Endodermal cell (in vitro differentiated cells): ENCODE results near the gene PRSS57. TPM values are rescaled to one million over a fixed set of nuclear protein-coding genes. Genes with fewer than 3 reads are reported as not detected.
A peak's percentile ranks its signal among the peaks of the same experiment; 100 is the strongest.

Experiments
- DNase-seq: peaks from one replicate; pipeline ENCODE4 v3.0.0-alpha.2; 2017
- H3K27ac ChIP-seq: 2 replicates; pipeline ENCODE4 v1.5.1; 2013; ENCODE audit warnings: mild to moderate bottlenecking, low read depth, low read length, moderate library complexity
- H3K27me3 ChIP-seq: 2 replicates; pipeline ENCODE4 v1.6.1; 2013; ENCODE audit warnings: mild to moderate bottlenecking, low read length, moderate library complexity; ENCODE audit not compliant: insufficient read depth, control insufficient read depth, poor library complexity, severe bottlenecking
- H3K36me3 ChIP-seq: 2 replicates; pipeline ENCODE4 v1.7.0; 2013; ENCODE audit warnings: mild to moderate bottlenecking, low read length, moderate library complexity; ENCODE audit not compliant: control insufficient read depth, insufficient read depth
- H3K4me1 ChIP-seq: one replicate; pipeline ENCODE4 v1.7.0; 2013; ENCODE audit warnings: low read length; ENCODE audit not compliant: control insufficient read depth, insufficient read depth
- H3K4me3 ChIP-seq: 2 replicates; pipeline ENCODE4 v1.5.1; 2013; ENCODE audit warnings: mild to moderate bottlenecking, low read length, moderate library complexity
- H3K9ac ChIP-seq: 2 replicates; pipeline ENCODE4 v1.6.1; 2013; ENCODE audit warnings: mild to moderate bottlenecking, low read length, moderate library complexity; ENCODE audit not compliant: poor library complexity, severe bottlenecking; ENCODE audit errors: extremely low read depth
- H3K9me3 ChIP-seq: 2 replicates; pipeline ENCODE4 v1.6.1; 2013; ENCODE audit warnings: mild to moderate bottlenecking, low read length, moderate library complexity; ENCODE audit not compliant: control insufficient read depth
- H3K27ac Mint-ChIP-seq: 2 replicates; pipeline ENCODE4 v1.8.0; 2020; ENCODE audit warnings: mixed read lengths
- H3K27me3 Mint-ChIP-seq: 2 replicates; pipeline ENCODE4 v1.8.0; 2021; ENCODE audit warnings: mild to moderate bottlenecking, mixed read lengths; ENCODE audit not compliant: insufficient read depth
- H3K36me3 Mint-ChIP-seq: 2 replicates; pipeline ENCODE4 v1.8.0; 2020; ENCODE audit warnings: low read depth, mixed read lengths
- H3K4me1 Mint-ChIP-seq: 2 replicates; pipeline ENCODE4 v1.8.0; 2020; ENCODE audit warnings: mixed read lengths
- H3K4me3 Mint-ChIP-seq: 2 replicates; pipeline ENCODE4 v1.8.0; 2020; ENCODE audit warnings: mild to moderate bottlenecking, moderate library complexity, mixed read lengths
- H3K9me3 Mint-ChIP-seq: 2 replicates; pipeline ENCODE4 v1.8.0; 2020; ENCODE audit warnings: mild to moderate bottlenecking, mixed read lengths
- WGBS, 2 experiments: methylation state at CpG; one replicate each; pipeline versions ENCODE4 v1.1.5 to v1.1.7; 2013; ENCODE audit warnings: missing lambda C conversion rate in 2 of 2, mixed read lengths in 1 of 2; ENCODE audit not compliant: insufficient coverage in 1 of 2, insufficient read length in 1 of 2; 5-methylcytosine and 5-hydroxymethylcytosine counted together
- total RNA-seq, 2 donors: library from RNA; stranded (reverse); fragmentation: NEBNext Ultra II Directional in 1 of 2; extraction: Animal tissue kit (Norgen Biotek cat#: 25700) in 1 of 2; gene quantifications; 2 replicates in 1 of 2; 3 replicates in 1 of 2; pipeline ENCODE4 v1.2.1, GENCODE V29; 2021
- TF ChIP-seq, protein P1 (sequence below): fragments of 200-600 bp; sonication (generic); conservative IDR thresholded peaks from 2 replicates; pipeline ENCODE4 v1.5.0; 2021; ENCODE audit warnings: antibody characterized with exemption, mild to moderate bottlenecking

The PRSS57 gene
- total RNA-seq, 2 donors from 2014 or later = not detected

DNA sequence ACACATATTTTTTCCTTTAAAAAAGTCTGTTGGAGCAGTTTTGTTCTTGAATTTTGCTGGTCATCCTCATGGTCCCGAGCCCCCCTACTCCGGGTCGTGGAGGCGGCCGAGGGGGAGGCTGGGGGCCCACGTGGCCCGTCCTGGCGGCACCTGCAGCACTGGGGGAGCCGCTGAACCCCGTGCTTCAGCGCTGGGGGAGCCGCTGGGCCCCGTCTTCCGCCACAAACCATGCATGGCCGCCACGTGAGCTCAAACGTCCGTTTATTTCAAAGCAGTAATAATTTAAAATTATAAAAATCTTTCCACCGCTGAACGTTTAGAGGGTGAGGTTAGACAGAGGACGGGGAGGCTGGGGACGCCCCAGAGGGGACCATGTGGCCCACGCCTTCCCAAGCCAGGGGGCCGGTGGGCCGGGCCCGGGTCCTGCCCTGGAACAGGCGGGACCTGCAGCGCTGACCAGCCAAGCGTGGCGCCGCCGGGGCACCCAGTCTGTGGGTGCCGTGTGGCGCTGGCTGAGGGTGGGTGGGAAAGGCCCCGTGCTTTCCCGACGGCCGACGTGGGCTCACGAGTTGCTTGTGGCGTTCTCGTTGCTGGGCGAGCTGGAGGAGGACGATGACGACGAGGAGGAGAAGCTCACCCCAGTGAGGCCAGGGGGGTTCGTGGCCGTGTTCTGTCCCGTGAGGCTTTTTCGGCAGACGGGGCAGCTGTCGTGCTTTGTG is 47.5 kb downstream of the PRSS57 start:
- no peak overlapping the region for H3K4me3 Mint-ChIP-seq
- H3K36me3 Mint-ChIP-seq = peaks cover 12% of the 10 kb centered on the region
- H3K9me3 Mint-ChIP-seq = no peaks in the 10 kb centered on the region

DNA sequence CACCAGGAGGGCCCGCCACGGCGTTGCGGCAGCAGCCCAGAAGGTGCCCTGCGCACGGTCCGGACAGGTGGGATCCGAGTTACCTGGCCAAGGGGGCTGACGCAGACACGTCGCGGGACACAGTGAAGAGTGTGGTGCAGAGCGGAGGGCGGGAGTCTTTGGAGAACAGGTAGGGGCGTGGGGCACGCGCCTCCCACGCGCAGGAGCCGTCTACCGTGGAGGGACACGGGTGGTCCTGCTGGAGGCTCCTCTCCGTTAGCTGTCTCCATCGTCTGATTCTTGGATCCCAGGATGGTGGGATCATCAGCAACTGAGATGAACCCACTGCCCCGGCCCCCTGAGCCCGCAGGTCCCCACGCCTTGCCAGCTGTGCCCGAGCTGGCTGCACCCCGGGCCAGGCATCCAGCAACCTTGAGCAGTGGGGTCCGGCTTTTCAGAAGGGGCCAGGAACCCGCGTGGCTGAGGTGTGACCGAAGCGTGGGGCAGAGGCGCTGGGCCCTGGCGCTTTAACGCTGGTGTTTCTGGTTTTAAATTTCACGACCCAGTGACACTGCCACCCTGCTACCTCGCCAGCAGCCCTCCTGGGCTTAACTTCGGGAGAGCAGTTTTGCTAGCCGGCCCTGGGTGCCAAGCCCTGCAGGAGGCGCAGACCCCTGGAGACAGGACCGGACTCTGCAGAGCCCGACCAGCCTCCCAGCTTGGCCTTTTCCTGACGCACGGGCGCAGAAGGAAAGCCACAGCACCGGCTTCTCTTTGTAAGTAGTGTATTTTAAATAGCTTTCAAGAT is 48.3 kb downstream of the PRSS57 start:
- Mint-ChIP-seq H3K9me3 (no peaks in the 10 kb centered on the region), H3K36me3 (peaks cover 12% of the 10 kb centered on the region), H3K4me1 (no peaks in the 10 kb centered on the region), H3K4me3 (no peak overlapping the region), H3K27me3 (no peaks in the 10 kb centered on the region), H3K27ac (no peak overlapping the region)
- no peaks in the 10 kb centered on the region for H3K4me1 ChIP-seq
- H3K9ac ChIP-seq = no peak overlapping the region
- H3K4me3 ChIP-seq = no peak overlapping the region
- TF ChIP-seq, protein P1, sequence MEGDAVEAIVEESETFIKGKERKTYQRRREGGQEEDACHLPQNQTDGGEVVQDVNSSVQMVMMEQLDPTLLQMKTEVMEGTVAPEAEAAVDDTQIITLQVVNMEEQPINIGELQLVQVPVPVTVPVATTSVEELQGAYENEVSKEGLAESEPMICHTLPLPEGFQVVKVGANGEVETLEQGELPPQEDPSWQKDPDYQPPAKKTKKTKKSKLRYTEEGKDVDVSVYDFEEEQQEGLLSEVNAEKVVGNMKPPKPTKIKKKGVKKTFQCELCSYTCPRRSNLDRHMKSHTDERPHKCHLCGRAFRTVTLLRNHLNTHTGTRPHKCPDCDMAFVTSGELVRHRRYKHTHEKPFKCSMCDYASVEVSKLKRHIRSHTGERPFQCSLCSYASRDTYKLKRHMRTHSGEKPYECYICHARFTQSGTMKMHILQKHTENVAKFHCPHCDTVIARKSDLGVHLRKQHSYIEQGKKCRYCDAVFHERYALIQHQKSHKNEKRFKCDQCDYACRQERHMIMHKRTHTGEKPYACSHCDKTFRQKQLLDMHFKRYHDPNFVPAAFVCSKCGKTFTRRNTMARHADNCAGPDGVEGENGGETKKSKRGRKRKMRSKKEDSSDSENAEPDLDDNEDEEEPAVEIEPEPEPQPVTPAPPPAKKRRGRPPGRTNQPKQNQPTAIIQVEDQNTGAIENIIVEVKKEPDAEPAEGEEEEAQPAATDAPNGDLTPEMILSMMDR = no peak
- DNase-seq = no peak
- H3K27ac ChIP-seq = no peak overlapping the region
- WGBS, 2 experiments = 95 to 97% methylated on average over 25 to 47 of the region's 48 CpGs
- no peaks in the 10 kb centered on the region for H3K36me3 ChIP-seq
- no peaks in the 10 kb centered on the region for H3K27me3 ChIP-seq
- H3K9me3 ChIP-seq = no peaks in the 10 kb centered on the region

More for the DNA sequence above, 47.5 kb downstream of the PRSS57 start:
- Mint-ChIP-seq H3K4me1 (no peaks in the 10 kb centered on the region), H3K27me3 (no peaks in the 10 kb centered on the region), H3K27ac (no peak overlapping the region)
- H3K27me3 ChIP-seq = no peaks in the 10 kb centered on the region
- H3K4me3 ChIP-seq = no peak overlapping the region
- no peak overlapping the region for H3K9ac ChIP-seq
- no peak overlapping the region for H3K27ac ChIP-seq
- TF ChIP-seq, protein P1 = no peak
- 95 to 98% methylated on average over 46 to 49 of the region's 52 CpGs for WGBS, 2 experiments
- H3K4me1 ChIP-seq = no peaks in the 10 kb centered on the region
- H3K36me3 ChIP-seq = peaks cover 5% of the 10 kb centered on the region
- no peak for DNase-seq
- no peaks in the 10 kb centered on the region for H3K9me3 ChIP-seq

DNA sequence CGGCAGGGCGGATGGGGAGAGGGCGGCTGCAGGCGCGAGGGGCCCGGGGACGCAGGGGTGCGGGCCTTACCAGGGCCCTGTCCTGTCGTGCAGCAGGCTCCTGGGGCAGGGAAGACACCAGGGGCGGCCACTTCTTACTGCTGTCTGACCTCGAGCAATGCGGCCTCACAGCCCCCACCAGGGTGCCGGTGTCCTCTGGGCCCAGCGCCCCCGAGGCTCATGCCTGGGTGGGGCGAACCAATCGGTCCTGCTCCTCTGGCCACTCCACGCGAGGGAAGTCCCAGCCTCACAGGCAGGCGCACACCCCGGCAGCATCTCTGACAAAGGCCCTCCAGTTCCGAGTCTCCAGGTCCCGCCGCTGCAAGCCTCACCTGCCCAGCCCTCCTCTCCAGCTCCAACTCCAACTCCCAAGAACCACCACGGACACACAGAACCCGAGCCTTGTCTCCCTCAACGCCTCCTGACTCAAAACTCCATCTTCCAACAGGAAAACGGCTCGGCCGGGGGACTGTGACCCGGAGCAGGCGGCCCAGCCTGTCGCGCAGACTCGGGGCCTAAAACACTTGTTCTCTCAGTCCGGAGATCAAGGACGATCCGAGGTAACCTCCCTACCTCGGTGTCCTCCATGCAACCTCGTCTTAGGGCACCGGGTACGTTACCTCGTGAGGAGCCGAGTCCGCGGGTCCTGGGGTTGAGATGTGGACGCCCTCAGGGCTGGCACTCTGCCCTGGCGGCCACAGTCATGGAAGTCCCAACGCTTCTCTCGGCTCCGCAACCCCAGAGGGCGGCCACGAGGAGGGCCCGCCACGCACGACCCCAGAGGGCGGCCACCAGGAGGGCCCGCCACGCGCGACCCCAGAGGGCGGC is 49.1 kb downstream of the PRSS57 start:
- 94 to 95% methylated on average over 53 to 62 of the region's 62 CpGs for WGBS, 2 experiments

More for the DNA sequence above, 49.1 kb downstream of the PRSS57 start:
- H3K4me3 Mint-ChIP-seq = no peak overlapping the region
- H3K36me3 Mint-ChIP-seq = peaks cover 12% of the 10 kb centered on the region
- DNase-seq = no peak
- H3K27me3 ChIP-seq = no peaks in the 10 kb centered on the region
- H3K36me3 ChIP-seq = no peaks in the 10 kb centered on the region
- H3K9me3 ChIP-seq = no peaks in the 10 kb centered on the region
- H3K27ac ChIP-seq = peak overlapping the region; percentile 17
- no peaks in the 10 kb centered on the region for H3K4me1 ChIP-seq
- H3K27ac Mint-ChIP-seq = no peak overlapping the region
- H3K27me3 Mint-ChIP-seq = peaks cover 3% of the 10 kb centered on the region
- H3K4me3 ChIP-seq = no peak overlapping the region
- no peaks in the 10 kb centered on the region for H3K4me1 Mint-ChIP-seq
- H3K9ac ChIP-seq = no peak overlapping the region
- H3K9me3 Mint-ChIP-seq = no peaks in the 10 kb centered on the region
- TF ChIP-seq, protein P1 = no peak
